Measurements from ENCODE around the gene MGAT4D.
A peak's percentile ranks its signal among the peaks of the same experiment; 100 is the strongest.
"Not testable (repeated sequence)": the region's sequence is repeated elsewhere in the genome, so short reads cannot be mapped to it uniquely, and the experiment has no call there.

The MGAT4D gene

DNA sequence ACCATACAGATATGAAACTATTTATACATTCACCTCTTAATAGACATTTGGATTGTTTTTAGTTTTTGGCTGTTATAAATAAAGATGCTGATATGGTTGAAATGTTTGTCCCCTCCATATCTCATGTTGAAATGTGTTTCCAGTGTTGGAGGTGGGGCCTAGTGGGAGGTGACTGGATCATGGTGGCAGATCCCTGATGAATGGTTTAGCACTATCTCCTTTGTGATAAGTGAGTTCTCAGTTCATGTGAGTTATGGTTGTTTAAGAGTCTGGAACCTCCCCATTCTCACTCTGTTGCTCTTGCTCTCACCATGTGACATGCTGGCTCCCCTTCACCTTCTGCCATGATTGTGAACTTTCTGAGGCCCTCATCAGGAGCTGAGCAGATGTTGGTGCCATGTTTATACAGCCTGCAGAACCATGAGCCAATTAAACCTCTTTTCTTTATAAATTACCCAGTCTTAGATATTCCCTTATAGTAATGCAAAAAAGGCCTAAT lies 58.4 kb downstream of the MGAT4D start:
- DNase-seq (ENCODE audit: low read depth), result no peak
- TF ChIP-seq, protein P1, sequence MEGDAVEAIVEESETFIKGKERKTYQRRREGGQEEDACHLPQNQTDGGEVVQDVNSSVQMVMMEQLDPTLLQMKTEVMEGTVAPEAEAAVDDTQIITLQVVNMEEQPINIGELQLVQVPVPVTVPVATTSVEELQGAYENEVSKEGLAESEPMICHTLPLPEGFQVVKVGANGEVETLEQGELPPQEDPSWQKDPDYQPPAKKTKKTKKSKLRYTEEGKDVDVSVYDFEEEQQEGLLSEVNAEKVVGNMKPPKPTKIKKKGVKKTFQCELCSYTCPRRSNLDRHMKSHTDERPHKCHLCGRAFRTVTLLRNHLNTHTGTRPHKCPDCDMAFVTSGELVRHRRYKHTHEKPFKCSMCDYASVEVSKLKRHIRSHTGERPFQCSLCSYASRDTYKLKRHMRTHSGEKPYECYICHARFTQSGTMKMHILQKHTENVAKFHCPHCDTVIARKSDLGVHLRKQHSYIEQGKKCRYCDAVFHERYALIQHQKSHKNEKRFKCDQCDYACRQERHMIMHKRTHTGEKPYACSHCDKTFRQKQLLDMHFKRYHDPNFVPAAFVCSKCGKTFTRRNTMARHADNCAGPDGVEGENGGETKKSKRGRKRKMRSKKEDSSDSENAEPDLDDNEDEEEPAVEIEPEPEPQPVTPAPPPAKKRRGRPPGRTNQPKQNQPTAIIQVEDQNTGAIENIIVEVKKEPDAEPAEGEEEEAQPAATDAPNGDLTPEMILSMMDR (IDR thresholded peaks at IDR 0.05; ENCODE audit: insufficient read depth, low read depth, low read length, missing control alignments), result no peak
- H3K4me3 ChIP-seq (ENCODE audit: low read depth, low read length), result no peak overlapping the region

DNA sequence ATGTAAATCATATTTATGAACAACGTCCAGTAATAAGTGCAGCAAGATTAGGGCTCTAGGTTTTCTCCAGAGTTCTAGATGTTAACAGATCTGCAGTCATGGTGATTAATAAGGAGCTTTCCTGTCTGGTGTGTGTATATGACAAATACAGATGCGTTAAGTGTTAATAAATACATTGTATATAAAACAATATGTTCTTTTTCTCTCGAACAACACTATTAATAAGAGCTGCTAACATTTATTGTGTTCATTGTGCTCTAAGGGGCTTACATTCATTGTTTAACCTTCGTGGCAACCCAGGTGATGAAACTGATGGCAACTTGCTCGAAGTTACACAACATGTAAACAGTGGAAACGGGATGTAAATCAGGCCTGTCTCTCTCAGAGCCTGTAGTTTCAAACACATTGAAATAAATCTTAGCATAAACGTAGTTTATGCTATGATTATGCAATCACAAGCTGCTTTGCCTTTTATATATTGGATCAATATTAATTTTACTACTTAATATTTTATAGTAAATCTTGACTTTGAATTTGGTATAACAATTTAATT lies 70.1 kb downstream of the MGAT4D start:
- H3K4me3 ChIP-seq (ENCODE audit: low read depth, low read length), result peak overlapping the region; percentile 77
- DNase-seq (ENCODE audit: low read depth), result no peak
- TF ChIP-seq, protein P1 (IDR thresholded peaks at IDR 0.05; ENCODE audit: insufficient read depth, low read depth, low read length, missing control alignments), result no peak

DNA sequence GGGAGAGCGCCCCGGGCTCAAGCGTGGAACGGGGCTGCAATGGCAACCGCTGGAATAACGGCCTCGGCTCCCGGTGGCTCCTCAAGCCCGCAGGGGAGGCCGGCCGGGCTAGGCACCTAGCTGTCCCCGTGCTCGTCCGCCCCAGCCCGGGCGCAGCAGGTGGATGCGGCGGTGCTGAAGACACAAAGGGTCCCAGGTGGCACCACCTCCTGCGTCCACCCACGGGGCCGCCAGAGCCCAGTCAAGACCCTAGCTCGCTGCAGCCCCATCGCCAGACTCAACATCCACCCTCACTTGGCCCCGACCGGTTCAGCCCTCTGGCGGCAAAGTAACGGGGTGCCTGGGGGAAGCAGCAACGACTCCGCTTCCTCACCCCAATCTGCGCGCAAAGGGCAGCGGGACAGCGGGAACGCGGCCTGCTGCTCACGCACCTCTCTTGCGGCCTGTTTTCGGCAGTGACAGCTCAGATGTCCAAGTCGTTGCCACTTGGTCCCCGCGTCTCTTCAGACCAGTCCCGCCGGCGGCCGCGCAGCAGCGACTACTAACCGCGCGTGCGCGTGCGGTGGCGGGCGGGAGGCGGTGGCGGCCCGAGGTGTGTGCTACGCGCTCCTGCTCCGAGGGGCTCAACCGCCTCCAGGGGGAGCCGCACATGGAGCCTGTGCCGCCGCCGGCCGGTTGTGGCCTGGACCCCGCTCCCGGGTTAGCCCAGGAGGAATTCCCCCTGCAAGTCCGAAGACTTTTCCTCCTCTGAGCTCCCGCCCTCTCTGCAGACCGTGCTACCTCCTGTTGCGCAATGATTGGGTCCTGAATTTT lies 70.8 kb downstream of the MGAT4D start, which contains the start of gene CLGN:
CLGN (minus strand) TSS at position 543 of the 813 bp plus-strand sequence. CDS start 14,570 bp downstream, outside the sequence.
- TF ChIP-seq, protein P1 (IDR thresholded peaks at IDR 0.05; ENCODE audit: insufficient read depth, low read depth, low read length, missing control alignments), result peak; percentile 34
- H3K4me3 ChIP-seq (ENCODE audit: low read depth, low read length), result peak within 1 kb of the TSS; percentile 77
- DNase-seq (ENCODE audit: low read depth), result peak; percentile 73

DNA sequence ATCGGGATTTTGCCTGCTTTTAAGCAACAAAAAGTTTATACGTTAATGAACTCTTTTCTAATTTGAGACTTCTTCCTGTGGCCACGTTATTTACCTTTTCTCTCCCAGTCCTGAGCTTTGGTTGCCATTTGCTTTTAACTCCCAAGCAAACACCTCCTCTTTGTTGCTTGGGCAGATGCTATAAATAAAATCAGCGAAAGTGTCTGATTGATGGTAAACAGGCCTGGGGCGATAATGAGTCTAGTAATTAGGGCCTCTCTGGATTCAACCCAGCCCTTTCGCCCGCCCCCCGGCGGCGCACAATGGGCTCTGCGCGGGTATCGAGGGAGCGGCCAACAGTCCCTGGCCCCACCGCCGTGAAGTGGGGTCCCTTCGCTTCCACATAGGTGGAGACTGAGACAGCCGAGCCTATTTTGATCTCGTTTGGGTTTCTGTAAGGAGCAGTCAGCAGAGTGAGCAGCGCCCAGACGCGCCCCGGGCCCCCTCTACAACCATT lies 71.4 kb downstream of the MGAT4D start:
- peak overlapping the region; percentile 77 for H3K4me3 ChIP-seq (ENCODE audit: low read depth, low read length)
- DNase-seq (ENCODE audit: low read depth), result no peak
- TF ChIP-seq, protein P1 (IDR thresholded peaks at IDR 0.05; ENCODE audit: insufficient read depth, low read depth, low read length, missing control alignments), result no peak

DNA sequence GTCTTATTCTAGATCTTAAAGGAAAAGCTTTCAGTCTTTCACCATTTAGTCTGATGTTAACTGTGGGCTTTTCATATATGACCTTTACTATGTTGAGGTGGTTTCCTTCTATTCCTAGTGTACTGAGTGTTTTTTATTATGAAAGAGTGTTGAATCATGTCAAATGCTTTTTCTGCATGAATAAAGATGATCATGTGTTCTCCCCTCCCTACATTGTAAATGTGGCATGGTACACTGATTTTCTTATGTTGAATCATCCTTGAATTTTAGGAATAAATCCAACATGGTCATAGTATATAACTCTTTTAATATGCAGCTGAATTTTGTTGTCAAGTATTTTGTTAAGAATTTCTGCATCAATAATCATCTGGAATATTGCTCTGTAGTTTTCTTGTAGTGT lies 75.0 kb downstream of the MGAT4D start:
- TF ChIP-seq, protein P1 (IDR thresholded peaks at IDR 0.05; ENCODE audit: insufficient read depth, low read depth, low read length, missing control alignments), result no peak
- no peak for DNase-seq (ENCODE audit: low read depth)
- no peak overlapping the region for H3K4me3 ChIP-seq (ENCODE audit: low read depth, low read length)

DNA sequence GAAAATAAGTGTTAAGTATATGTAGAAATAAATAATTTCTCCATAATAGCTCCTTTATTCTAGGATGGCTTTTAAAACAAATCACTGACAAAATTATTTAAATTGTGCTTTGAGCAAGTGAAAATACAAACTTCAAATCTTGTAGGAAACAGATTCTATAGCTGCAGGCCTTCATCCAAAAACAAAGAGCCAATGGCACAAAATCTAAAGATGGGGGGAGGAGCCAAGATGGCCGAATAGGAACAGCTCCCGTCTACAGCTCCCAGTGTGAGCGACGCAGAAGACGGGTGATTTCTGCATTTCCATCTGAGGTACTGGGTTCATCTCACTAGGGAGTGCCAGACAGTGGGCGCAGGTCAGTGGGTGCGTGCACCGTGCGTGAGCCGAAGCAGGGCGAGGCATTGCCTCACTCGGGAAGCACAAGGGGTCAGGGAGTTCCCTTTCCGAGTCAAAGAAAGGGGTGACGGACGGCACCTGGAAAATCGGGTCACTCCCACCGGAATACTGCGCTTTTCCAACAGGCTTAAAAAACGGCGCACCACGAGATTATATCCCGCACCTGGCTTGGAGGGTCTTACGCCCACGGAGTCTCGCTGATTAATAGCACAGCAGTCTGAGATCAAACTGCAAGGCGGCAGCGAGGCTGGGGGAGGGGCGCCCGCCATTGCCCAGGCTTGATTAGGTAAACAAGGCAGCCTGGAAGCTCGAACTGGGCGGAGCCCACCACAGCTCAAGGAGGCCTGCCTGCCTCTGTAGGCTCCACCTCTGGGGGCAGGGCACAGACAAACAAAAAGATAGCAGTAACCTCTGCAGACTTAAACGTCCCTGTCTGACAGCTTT lies 84.7 kb downstream of the MGAT4D start:
- not testable (repeated sequence) for DNase-seq (ENCODE audit: low read depth); H3K4me3 ChIP-seq (ENCODE audit: low read depth, low read length)

DNA sequence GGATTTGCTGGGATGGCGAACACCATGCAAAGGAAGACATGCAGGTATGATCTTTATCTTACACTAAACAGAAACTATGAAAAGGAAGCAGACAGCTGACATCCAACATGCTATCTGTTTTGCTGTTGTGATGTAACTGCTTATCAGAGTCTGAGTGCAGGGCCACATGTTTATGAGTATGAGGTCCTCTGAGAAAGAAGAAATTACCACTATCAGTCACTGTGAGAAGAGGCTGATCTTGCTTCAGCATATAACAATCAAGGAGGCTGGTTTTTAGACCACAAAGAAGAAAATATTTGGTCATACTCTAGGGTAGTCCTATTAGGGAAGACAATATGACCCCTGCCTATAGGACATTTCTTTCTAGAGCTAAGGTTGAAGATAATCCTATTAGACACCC lies 89.1 kb downstream of the MGAT4D start:
- no peak for DNase-seq (ENCODE audit: low read depth)
- TF ChIP-seq, protein P1 (IDR thresholded peaks at IDR 0.05; ENCODE audit: insufficient read depth, low read depth, low read length, missing control alignments), result no peak
- H3K4me3 ChIP-seq (ENCODE audit: low read depth, low read length), result no peak overlapping the region

Data from GM12865 (cell line).